GM23338 (cell line): Measurements from ENCODE around the gene SNX15. TPM values are rescaled to one million over a fixed set of nuclear protein-coding genes. Genes with fewer than 3 reads are reported as not detected.
"Not testable (repeated sequence)": the region's sequence is repeated elsewhere in the genome, so short reads cannot be mapped to it uniquely, and the experiment has no call there.

Experiments used
- ATAC-seq: fragments of 200-7000 bp; cut with Tn5 transposase; 3 replicates; pipeline ENCODE4 v1.9.1; 2020
- DNase-seq: peaks from one replicate; pipeline ENCODE4 v3.0.0-alpha.2; 2015; ENCODE audit warnings: low spot score
- H2AFZ ChIP-seq: fragments of 200-600 bp; sonication (generic); 2 replicates; pipeline ENCODE4 v1.8.0; 2016; ENCODE audit warnings: antibody characterized with exemption, mild to moderate bottlenecking, moderate library complexity
- H3F3A ChIP-seq: fragments of 200-600 bp; sonication (generic); replicated peaks from 2 replicates; pipeline ENCODE4 v1.8.0; 2017; ENCODE audit warnings: antibody characterized with exemption, mixed run types, low read depth
- H3K27ac ChIP-seq: fragments of 200-600 bp; sonication (generic); 2 replicates; pipeline ENCODE4 v1.6.1; 2016; ENCODE audit warnings: low read depth
- H3K27me3 ChIP-seq: fragments of 200-600 bp; sonication (generic); 2 replicates; pipeline ENCODE4 v1.8.0; 2016; ENCODE audit warnings: mild to moderate bottlenecking, mixed run types, moderate library complexity; ENCODE audit not compliant: insufficient read depth
- H3K36me3 ChIP-seq: fragments of 200-600 bp; sonication (generic); 2 replicates; pipeline ENCODE4 v1.8.0; 2016; ENCODE audit warnings: mild to moderate bottlenecking; ENCODE audit not compliant: insufficient read depth
- H3K4me1 ChIP-seq: fragments of 200-600 bp; sonication (generic); 2 replicates; pipeline ENCODE4 v1.8.0; 2016; ENCODE audit warnings: mild to moderate bottlenecking, moderate library complexity; ENCODE audit not compliant: insufficient read depth
- H3K4me2 ChIP-seq: fragments of 200-600 bp; sonication (generic); 2 replicates; pipeline ENCODE4 v1.7.1; 2017; ENCODE audit warnings: mixed run types
- H3K4me3 ChIP-seq: fragments of 200-600 bp; sonication (generic); 2 replicates; pipeline ENCODE4 v1.6.1; 2016; ENCODE audit warnings: mixed run types
- H3K79me2 ChIP-seq: fragments of 200-600 bp; sonication (generic); replicated peaks from 2 replicates; pipeline ENCODE4 v1.8.0; 2017; ENCODE audit warnings: mild to moderate bottlenecking; ENCODE audit not compliant: insufficient read depth
- H3K9me2 ChIP-seq: fragments of 200-600 bp; sonication (generic); 2 replicates; pipeline ENCODE4 v1.8.0; 2017; ENCODE audit not compliant: insufficient read depth
- H4K20me1 ChIP-seq: fragments of 200-600 bp; sonication (generic); replicated peaks from 2 replicates; pipeline ENCODE4 v1.8.0; 2017; ENCODE audit warnings: mild to moderate bottlenecking; ENCODE audit not compliant: insufficient read depth
- H3K27ac Mint-ChIP-seq: 2 replicates; pipeline ENCODE4 v1.8.0; 2020; ENCODE audit warnings: inconsistent platforms, mild to moderate bottlenecking, moderate library complexity, mixed read lengths
- H3K27me3 Mint-ChIP-seq: 3 replicates; pipeline ENCODE4 v1.8.0; 2022; ENCODE audit warnings: low read depth, mild to moderate bottlenecking, moderate library complexity, mixed read lengths, inconsistent platforms; ENCODE audit not compliant: insufficient read depth, poor library complexity
- H3K36me3 Mint-ChIP-seq: 3 replicates; pipeline ENCODE4 v1.8.0; 2021; ENCODE audit warnings: low read depth, mild to moderate bottlenecking, inconsistent platforms, moderate library complexity, mixed read lengths
- H3K4me1 Mint-ChIP-seq: 3 replicates; pipeline ENCODE4 v1.8.0; 2020; ENCODE audit warnings: mild to moderate bottlenecking, inconsistent platforms, mixed read lengths
- H3K4me3 Mint-ChIP-seq: 3 replicates; pipeline ENCODE4 v1.8.0; 2021; ENCODE audit warnings: moderate library complexity, mild to moderate bottlenecking, inconsistent platforms, mixed read lengths
- H3K9me3 Mint-ChIP-seq: 3 replicates; pipeline ENCODE4 v1.8.0; 2020; ENCODE audit warnings: moderate library complexity, mild to moderate bottlenecking, inconsistent platforms, mixed read lengths
- CREB1 ChIP-seq: fragments of 250-450 bp; sonication (Bioruptor Pico); IDR thresholded peaks from 2 replicates; pipeline ENCODE4 v1.5.0; 2020; ENCODE audit warnings: low read depth, mild to moderate bottlenecking, moderate library complexity
- EZH2 ChIP-seq: fragments of 200-600 bp; sonication (generic); IDR thresholded peaks from one replicate; pipeline ENCODE4 v1.8.0; 2017; ENCODE audit warnings: antibody characterized with exemption, mild to moderate bottlenecking, low read depth; ENCODE audit not compliant: unreplicated experiment
- STAT1 ChIP-seq: IDR thresholded peaks from one replicate; pipeline ENCODE4 v1.6.1; 2016; ENCODE audit warnings: antibody characterized with exemption; ENCODE audit not compliant: unreplicated experiment
- polyA plus RNA-seq: library from polyadenylated mRNA; unstranded; fragments of >200 nt; fragmentation: Nextera tagmentation; extraction: Ambion mirVana; gene quantifications from 2 replicates; pipeline ENCODE4 v1.2.1, GENCODE V29; 2016
- total RNA-seq: library from RNA; depleted of rRNA; stranded (reverse); fragments of >200 nt; shearing (Covaris generic); gene quantifications from 2 replicates; pipeline ENCODE4 v1.2.3, GENCODE V29; 2014
- TF ChIP-seq, protein P1 (sequence below): IDR thresholded peaks from 2 replicates; pipeline ENCODE4 v1.6.1; 2016; ENCODE audit warnings: antibody characterized with exemption
- TF ChIP-seq, protein P2 (sequence below): fragments of 250-450 bp; sonication (Bioruptor Pico); IDR thresholded peaks from 2 replicates; pipeline ENCODE4 v1.5.0; 2020; ENCODE audit warnings: mild to moderate bottlenecking, moderate library complexity
- TF ChIP-seq, protein P3 (sequence below), 2 experiments: fragments of 200-600 bp in 1 of 2; sonication (generic) in 1 of 2; conservative IDR thresholded peaks; 2 replicates each; pipeline versions ENCODE4 v1.5.1 to v1.6.1; 2016 to 2017; ENCODE audit warnings: antibody characterized with exemption in 2 of 2, low read depth in 2 of 2, mild to moderate bottlenecking in 2 of 2, moderate library complexity in 1 of 2

Gene SNX15
- total and polyA plus RNA-seq, 2 experiments from 2014 or later: 13.0 to 21.4 TPM

DNA sequence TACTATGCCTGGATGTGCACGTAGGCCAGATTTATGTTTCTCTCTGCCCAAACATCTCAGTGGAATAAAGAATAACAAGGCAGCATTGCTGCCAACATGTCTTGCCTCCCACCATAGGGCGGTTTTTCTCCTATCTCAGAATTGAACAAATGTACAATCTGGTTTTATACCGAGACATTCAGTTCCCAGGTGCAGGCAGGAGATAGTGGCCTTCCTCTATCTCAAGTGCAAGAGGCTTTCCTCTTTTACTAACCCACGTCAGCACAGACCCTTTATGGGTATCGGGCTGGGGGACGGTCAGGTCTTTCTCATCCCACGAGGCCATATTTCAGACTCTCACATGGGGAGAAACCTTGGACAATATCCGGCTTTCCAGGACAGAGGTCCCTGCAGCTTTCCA, 3.7 kb upstream of the SNX15 start:
- peaks cover 22% of the 10 kb centered on the region for H3K36me3 Mint-ChIP-seq
- not testable (repeated sequence) for H3K4me3 ChIP-seq, H3K4me2 ChIP-seq, H3K79me2 ChIP-seq, DNase-seq, H3K27me3 Mint-ChIP-seq, H3K27ac ChIP-seq, H3K27ac Mint-ChIP-seq, H3K27me3 ChIP-seq, H3K36me3 ChIP-seq, H3K4me1 Mint-ChIP-seq, H3K9me3 Mint-ChIP-seq, H2AFZ ChIP-seq, H3K9me2 ChIP-seq, H3F3A ChIP-seq, ATAC-seq, H4K20me1 ChIP-seq, H3K4me1 ChIP-seq, H3K4me3 Mint-ChIP-seq

DNA sequence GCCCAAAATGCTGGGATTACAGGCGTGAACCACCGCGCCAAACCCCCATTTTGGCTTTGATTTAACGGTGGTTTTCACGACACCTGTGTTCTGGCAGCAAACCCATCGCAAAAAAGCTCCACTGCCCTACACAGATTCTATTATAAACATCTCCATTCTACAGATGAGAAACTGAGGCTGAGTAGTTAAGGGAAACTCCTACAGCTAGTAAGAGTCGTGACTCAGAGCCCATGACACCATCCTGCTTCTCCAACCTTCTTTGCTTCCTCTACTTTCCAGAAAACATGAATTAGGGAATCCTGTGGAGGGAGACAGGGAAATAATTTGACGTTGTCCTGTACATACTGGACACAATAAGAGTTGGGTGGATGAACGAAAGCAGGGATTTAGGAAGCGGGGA, 429 bp upstream of the SNX15 start:
- peak overlapping the region; percentile 74 for H3K4me3 Mint-ChIP-seq
- Histone ChIP-seq H3K36me3 (no peaks in the 10 kb centered on the region), H3K79me2 (no peaks in the 10 kb centered on the region), H4K20me1 (no peaks in the 10 kb centered on the region), H3K4me1 (no peaks in the 10 kb centered on the region; the same call in 1 of the 2 replicates), H3F3A (no peaks in the 10 kb centered on the region), H3K4me3 (peak overlapping the region; percentile 55), H3K27me3 (no peaks in the 10 kb centered on the region), H2AFZ (peak overlapping the region; percentile 30; the same call in 1 of the 2 replicates), H3K27ac (no peak overlapping the region), H3K9me2 (no peaks in the 10 kb centered on the region), H3K4me2 (peak overlapping the region; percentile 71)
- DNase-seq (no peak), ATAC-seq (no peak)
- TF ChIP-seq CREB1 (CRISPR knock-in tag) (no peak), EZH2 (no peak), STAT1 (no peak)
- TF ChIP-seq, protein P1, sequence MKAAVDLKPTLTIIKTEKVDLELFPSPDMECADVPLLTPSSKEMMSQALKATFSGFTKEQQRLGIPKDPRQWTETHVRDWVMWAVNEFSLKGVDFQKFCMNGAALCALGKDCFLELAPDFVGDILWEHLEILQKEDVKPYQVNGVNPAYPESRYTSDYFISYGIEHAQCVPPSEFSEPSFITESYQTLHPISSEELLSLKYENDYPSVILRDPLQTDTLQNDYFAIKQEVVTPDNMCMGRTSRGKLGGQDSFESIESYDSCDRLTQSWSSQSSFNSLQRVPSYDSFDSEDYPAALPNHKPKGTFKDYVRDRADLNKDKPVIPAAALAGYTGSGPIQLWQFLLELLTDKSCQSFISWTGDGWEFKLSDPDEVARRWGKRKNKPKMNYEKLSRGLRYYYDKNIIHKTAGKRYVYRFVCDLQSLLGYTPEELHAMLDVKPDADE: no peak
- TF ChIP-seq, protein P2, sequence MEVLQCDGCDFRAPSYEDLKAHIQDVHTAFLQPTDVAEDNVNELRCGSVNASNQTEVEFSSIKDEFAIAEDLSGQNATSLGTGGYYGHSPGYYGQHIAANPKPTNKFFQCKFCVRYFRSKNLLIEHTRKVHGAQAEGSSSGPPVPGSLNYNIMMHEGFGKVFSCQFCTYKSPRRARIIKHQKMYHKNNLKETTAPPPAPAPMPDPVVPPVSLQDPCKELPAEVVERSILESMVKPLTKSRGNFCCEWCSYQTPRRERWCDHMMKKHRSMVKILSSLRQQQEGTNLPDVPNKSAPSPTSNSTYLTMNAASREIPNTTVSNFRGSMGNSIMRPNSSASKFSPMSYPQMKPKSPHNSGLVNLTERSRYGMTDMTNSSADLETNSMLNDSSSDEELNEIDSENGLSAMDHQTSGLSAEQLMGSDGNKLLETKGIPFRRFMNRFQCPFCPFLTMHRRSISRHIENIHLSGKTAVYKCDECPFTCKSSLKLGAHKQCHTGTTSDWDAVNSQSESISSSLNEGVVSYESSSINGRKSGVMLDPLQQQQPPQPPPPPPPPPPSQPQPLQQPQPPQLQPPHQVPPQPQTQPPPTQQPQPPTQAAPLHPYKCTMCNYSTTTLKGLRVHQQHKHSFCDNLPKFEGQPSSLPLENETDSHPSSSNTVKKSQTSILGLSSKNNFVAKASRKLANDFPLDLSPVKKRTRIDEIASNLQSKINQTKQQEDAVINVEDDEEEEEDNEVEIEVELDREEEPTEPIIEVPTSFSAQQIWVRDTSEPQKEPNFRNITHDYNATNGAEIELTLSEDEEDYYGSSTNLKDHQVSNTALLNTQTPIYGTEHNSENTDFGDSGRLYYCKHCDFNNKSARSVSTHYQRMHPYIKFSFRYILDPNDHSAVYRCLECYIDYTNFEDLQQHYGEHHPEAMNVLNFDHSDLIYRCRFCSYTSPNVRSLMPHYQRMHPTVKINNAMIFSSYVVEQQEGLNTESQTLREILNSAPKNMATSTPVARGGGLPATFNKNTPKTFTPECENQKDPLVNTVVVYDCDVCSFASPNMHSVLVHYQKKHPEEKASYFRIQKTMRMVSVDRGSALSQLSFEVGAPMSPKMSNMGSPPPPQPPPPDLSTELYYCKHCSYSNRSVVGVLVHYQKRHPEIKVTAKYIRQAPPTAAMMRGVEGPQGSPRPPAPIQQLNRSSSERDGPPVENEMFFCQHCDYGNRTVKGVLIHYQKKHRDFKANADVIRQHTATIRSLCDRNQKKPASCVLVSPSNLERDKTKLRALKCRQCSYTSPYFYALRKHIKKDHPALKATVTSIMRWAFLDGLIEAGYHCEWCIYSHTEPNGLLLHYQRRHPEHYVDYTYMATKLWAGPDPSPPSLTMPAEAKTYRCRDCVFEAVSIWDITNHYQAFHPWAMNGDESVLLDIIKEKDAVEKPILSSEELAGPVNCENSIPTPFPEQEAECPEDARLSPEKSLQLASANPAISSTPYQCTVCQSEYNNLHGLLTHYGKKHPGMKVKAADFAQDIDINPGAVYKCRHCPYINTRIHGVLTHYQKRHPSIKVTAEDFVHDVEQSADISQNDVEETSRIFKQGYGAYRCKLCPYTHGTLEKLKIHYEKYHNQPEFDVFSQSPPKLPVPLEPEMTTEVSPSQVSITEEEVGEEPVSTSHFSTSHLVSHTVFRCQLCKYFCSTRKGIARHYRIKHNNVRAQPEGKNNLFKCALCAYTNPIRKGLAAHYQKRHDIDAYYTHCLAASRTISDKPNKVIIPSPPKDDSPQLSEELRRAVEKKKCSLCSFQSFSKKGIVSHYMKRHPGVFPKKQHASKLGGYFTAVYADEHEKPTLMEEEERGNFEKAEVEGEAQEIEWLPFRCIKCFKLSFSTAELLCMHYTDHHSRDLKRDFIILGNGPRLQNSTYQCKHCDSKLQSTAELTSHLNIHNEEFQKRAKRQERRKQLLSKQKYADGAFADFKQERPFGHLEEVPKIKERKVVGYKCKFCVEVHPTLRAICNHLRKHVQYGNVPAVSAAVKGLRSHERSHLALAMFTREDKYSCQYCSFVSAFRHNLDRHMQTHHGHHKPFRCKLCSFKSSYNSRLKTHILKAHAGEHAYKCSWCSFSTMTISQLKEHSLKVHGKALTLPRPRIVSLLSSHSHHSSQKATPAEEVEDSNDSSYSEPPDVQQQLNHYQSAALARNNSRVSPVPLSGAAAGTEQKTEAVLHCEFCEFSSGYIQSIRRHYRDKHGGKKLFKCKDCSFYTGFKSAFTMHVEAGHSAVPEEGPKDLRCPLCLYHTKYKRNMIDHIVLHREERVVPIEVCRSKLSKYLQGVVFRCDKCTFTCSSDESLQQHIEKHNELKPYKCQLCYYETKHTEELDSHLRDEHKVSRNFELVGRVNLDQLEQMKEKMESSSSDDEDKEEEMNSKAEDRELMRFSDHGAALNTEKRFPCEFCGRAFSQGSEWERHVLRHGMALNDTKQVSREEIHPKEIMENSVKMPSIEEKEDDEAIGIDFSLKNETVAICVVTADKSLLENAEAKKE (CRISPR knock-in tag): no peak
- TF ChIP-seq, protein P3, sequence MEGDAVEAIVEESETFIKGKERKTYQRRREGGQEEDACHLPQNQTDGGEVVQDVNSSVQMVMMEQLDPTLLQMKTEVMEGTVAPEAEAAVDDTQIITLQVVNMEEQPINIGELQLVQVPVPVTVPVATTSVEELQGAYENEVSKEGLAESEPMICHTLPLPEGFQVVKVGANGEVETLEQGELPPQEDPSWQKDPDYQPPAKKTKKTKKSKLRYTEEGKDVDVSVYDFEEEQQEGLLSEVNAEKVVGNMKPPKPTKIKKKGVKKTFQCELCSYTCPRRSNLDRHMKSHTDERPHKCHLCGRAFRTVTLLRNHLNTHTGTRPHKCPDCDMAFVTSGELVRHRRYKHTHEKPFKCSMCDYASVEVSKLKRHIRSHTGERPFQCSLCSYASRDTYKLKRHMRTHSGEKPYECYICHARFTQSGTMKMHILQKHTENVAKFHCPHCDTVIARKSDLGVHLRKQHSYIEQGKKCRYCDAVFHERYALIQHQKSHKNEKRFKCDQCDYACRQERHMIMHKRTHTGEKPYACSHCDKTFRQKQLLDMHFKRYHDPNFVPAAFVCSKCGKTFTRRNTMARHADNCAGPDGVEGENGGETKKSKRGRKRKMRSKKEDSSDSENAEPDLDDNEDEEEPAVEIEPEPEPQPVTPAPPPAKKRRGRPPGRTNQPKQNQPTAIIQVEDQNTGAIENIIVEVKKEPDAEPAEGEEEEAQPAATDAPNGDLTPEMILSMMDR (conservative IDR thresholded peaks at IDR 0.05; ENCODE audit: low read depth in 2 of 2): no peak
- H3K9me3 Mint-ChIP-seq: no peaks in the 10 kb centered on the region
- H3K36me3 Mint-ChIP-seq: peaks cover 6% of the 10 kb centered on the region; the same call in 1 of the 3 replicates
- H3K27me3 Mint-ChIP-seq: peaks cover 9% of the 10 kb centered on the region
- H3K4me1 Mint-ChIP-seq: peaks cover 8% of the 10 kb centered on the region; the same call in 2 of the 3 replicates
- no peak overlapping the region for H3K27ac Mint-ChIP-seq
